KMS-11 (cell line): ENCODE results near the gene KRR1.

Experiments used
- H2AFZ ChIP-seq: fragments of 200-600 bp; sonication (generic); 2 replicates; pipeline ENCODE4 v1.6.1; 2016; ENCODE audit warnings: antibody characterized with exemption, mixed run types, low read depth
- H3K27ac ChIP-seq: fragments of 200-600 bp; sonication (generic); 2 replicates; pipeline ENCODE4 v1.6.1; 2016; ENCODE audit warnings: mild to moderate bottlenecking, mixed run types
- H3K27me3 ChIP-seq: fragments of 200-600 bp; sonication (generic); 2 replicates; pipeline ENCODE4 v1.6.1; 2017; ENCODE audit warnings: mild to moderate bottlenecking, low read depth, mixed run types, moderate library complexity; ENCODE audit not compliant: insufficient read depth
- H3K36me3 ChIP-seq: fragments of 200-600 bp; sonication (generic); 2 replicates; pipeline ENCODE4 v1.6.1; 2017; ENCODE audit warnings: mild to moderate bottlenecking, mixed run types; ENCODE audit not compliant: insufficient read depth
- H3K4me1 ChIP-seq: fragments of 200-600 bp; sonication (generic); 2 replicates; pipeline ENCODE4 v1.6.1; 2016; ENCODE audit warnings: mild to moderate bottlenecking, low read depth, mixed run types; ENCODE audit not compliant: poor library complexity, severe bottlenecking
- H3K4me2 ChIP-seq: fragments of 200-600 bp; sonication (generic); 2 replicates; pipeline ENCODE4 v1.7.0; 2016; ENCODE audit warnings: mild to moderate bottlenecking, mixed run types
- H3K4me3 ChIP-seq: fragments of 200-600 bp; sonication (generic); IDR thresholded peaks from 2 replicates; pipeline ENCODE4 v1.6.1; 2017; ENCODE audit warnings: low read depth, low read length, mixed read lengths; ENCODE audit not compliant: insufficient read depth
- H3K79me2 ChIP-seq: fragments of 200-600 bp; sonication (generic); 2 replicates; pipeline ENCODE4 v1.6.1; 2016; ENCODE audit warnings: low read depth, mixed run types; ENCODE audit not compliant: insufficient read depth
- H3K9ac ChIP-seq: fragments of 200-600 bp; sonication (generic); 2 replicates; pipeline ENCODE4 v1.6.1; 2016; ENCODE audit warnings: mild to moderate bottlenecking, mixed run types
- H4K20me1 ChIP-seq: fragments of 200-600 bp; sonication (generic); 2 replicates; pipeline ENCODE4 v1.6.1; 2016; ENCODE audit warnings: mild to moderate bottlenecking, mixed run types; ENCODE audit not compliant: insufficient read depth
- CTCF ChIP-seq: fragments of 200-600 bp; sonication (generic); conservative IDR thresholded peaks from 2 replicates; pipeline ENCODE4 v1.6.1; 2017; ENCODE audit warnings: low read depth, mild to moderate bottlenecking, antibody characterized with exemption, low read length, moderate library complexity, mixed read lengths

KRR1 gene

GRCh38 chr12:75477137-75477536 is 34.3 kb downstream of the KRR1 start:
- Histone ChIP-seq H3K4me2 (no peak overlapping the region), H4K20me1 (no peaks in the 10 kb centered on the region), H2AFZ (no peak overlapping the region), H3K27ac (no peak overlapping the region), H3K36me3 (no peaks in the 10 kb centered on the region), H3K4me3 (no peak overlapping the region), H3K4me1 (no peaks in the 10 kb centered on the region), H3K79me2 (no peaks in the 10 kb centered on the region), H3K27me3 (no peaks in the 10 kb centered on the region), H3K9ac (no peak overlapping the region)
- TF ChIP-seq CTCF, result no peak

- H3K4me2 ChIP-seq, result no peak overlapping the region
- H3K27me3 ChIP-seq, result no peaks in the 10 kb centered on the region
- no peak overlapping the region for H2AFZ ChIP-seq
- no peak overlapping the region for H3K27ac ChIP-seq
- TF ChIP-seq CTCF, result no peak
- H3K9ac ChIP-seq, result no peak overlapping the region
- no peaks in the 10 kb centered on the region for H3K79me2 ChIP-seq
- H3K4me3 ChIP-seq, result no peak overlapping the region
- H3K4me1 ChIP-seq, result no peaks in the 10 kb centered on the region
- H3K36me3 ChIP-seq, result no peaks in the 10 kb centered on the region
- H4K20me1 ChIP-seq, result no peaks in the 10 kb centered on the region
Measured at GRCh38 chr12:75476071-75476470, 35.3 kb downstream of the KRR1 start.

- no peak overlapping the region for H3K4me2 ChIP-seq
- H4K20me1 ChIP-seq, result no peaks in the 10 kb centered on the region
- H3K4me3 ChIP-seq, result no peak overlapping the region
- TF ChIP-seq CTCF, result no peak
- H3K27ac ChIP-seq, result no peak overlapping the region
- H3K36me3 ChIP-seq, result no peaks in the 10 kb centered on the region
- H2AFZ ChIP-seq, result no peak overlapping the region
- no peak overlapping the region for H3K9ac ChIP-seq
- no peaks in the 10 kb centered on the region for H3K27me3 ChIP-seq
- H3K4me1 ChIP-seq, result no peaks in the 10 kb centered on the region
- H3K79me2 ChIP-seq, result no peaks in the 10 kb centered on the region
Measured at GRCh38 chr12:75474116-75474515, 37.3 kb downstream of the KRR1 start.

GRCh38 chr12:75471902-75472890 is 39.2 kb downstream of the KRR1 start:
- no peaks in the 10 kb centered on the region for H4K20me1 ChIP-seq
- H3K9ac ChIP-seq, result no peak overlapping the region
- no peaks in the 10 kb centered on the region for H3K36me3 ChIP-seq
- H2AFZ ChIP-seq, result no peak overlapping the region
- no peak for TF ChIP-seq CTCF
- H3K4me2 ChIP-seq, result no peak overlapping the region
- H3K27me3 ChIP-seq, result no peaks in the 10 kb centered on the region
- no peak overlapping the region for H3K4me3 ChIP-seq
- H3K79me2 ChIP-seq, result no peaks in the 10 kb centered on the region
- H3K4me1 ChIP-seq, result no peaks in the 10 kb centered on the region
- no peak overlapping the region for H3K27ac ChIP-seq
